H1 (cell line): ENCODE data around the gene CFAP65. TPM values are rescaled to one million over a fixed set of nuclear protein-coding genes. Genes with fewer than 3 reads are reported as not detected.

Experiments used
- CTCF ChIA-PET: fragments of 300-600 bp; sonication (Branson Sonifier 250); formaldehyde crosslinking; loops from one replicate; lab custom pipeline; 2021; ENCODE audit not compliant: partially characterized antibody; lab: Charles Lee
- POLR2A ChIA-PET: fragments of 300-600 bp; sonication (Branson Sonifier 250); formaldehyde crosslinking; loops from one replicate; lab custom pipeline; 2021; ENCODE audit warnings: inconsistent platforms; ENCODE audit not compliant: partially characterized antibody; lab: Charles Lee
- DNase-seq, 2 experiments: peaks; one replicate each; pipeline versions ENCODE4 v3.0.0 to v3.0.0-alpha.2; 2010 to 2022; ENCODE audit warnings: low spot score in 2 of 2, low read depth in 1 of 2, mixed read lengths in 1 of 2
- FAIRE-seq: peaks from 2 replicates; lab custom pipeline; 2011; peaks lifted over from hg19 to GRCh38; lab: Jason Lieb, UNC
- H2AFZ ChIP-seq: 2 replicates; pipeline ENCODE4 v1.8.1; 2012; ENCODE audit warnings: low read length, inconsistent platforms
- H2AK5ac ChIP-seq: 2 replicates; pipeline ENCODE4 v1.6.1; 2013; ENCODE audit warnings: low read depth, low read length
- H2BK120ac ChIP-seq: replicated peaks from 2 replicates; pipeline ENCODE3; 2013; ENCODE audit warnings: low read depth, low read length, inconsistent platforms
- H2BK12ac ChIP-seq: 2 replicates; pipeline ENCODE4 v1.6.1; 2013; ENCODE audit warnings: low read depth, low read length
- H2BK15ac ChIP-seq: 2 replicates; pipeline ENCODE4 v1.6.1; 2013; ENCODE audit warnings: low read length
- H2BK20ac ChIP-seq: 2 replicates; pipeline ENCODE4 v1.6.1; 2013; ENCODE audit warnings: low read length
- H2BK5ac ChIP-seq: 2 replicates; pipeline ENCODE4 v1.6.1; 2013; ENCODE audit warnings: low read depth, low read length
- H3K14ac ChIP-seq: 2 replicates; pipeline ENCODE4 v1.6.1; 2013; ENCODE audit warnings: inconsistent platforms; ENCODE audit not compliant: insufficient read length
- H3K18ac ChIP-seq: 2 replicates; pipeline ENCODE4 v1.6.1; 2013; ENCODE audit warnings: low read length; ENCODE audit errors: extremely low read depth
- H3K23ac ChIP-seq: 2 replicates; pipeline ENCODE4 v1.6.1; 2013; ENCODE audit warnings: inconsistent platforms; ENCODE audit not compliant: insufficient read length
- H3K23me2 ChIP-seq: 2 replicates; pipeline ENCODE4 v1.6.1; 2013; ENCODE audit warnings: low read depth, low read length
- H3K27ac ChIP-seq: 2 replicates; pipeline ENCODE4 v1.6.1; 2011; ENCODE audit warnings: low read depth, low read length, inconsistent platforms
- H3K27me3 ChIP-seq, 4 experiments: replicated peaks in 1 of 4; 1 replicate in 1 of 4; 2 replicates in 3 of 4; pipeline versions ENCODE4 v1.6.1 to v1.8.1; 2011 to 2013; ENCODE audit warnings: low read length in 3 of 4, mild to moderate bottlenecking in 3 of 4, inconsistent platforms in 2 of 4, mixed read lengths in 2 of 4, moderate library complexity in 1 of 4; ENCODE audit not compliant: control insufficient read depth in 3 of 4, insufficient read depth in 3 of 4; ENCODE audit errors: extremely low read depth in 1 of 4
- H3K36me3 ChIP-seq, 4 experiments: 2 replicates each; pipeline versions ENCODE4 v1.6.1 to v1.8.1; 2011 to 2013; ENCODE audit warnings: mild to moderate bottlenecking in 4 of 4, low read length in 3 of 4, moderate library complexity in 2 of 4, control low read depth in 1 of 4, inconsistent platforms in 1 of 4; ENCODE audit not compliant: insufficient read depth in 4 of 4, control insufficient read depth in 2 of 4
- H3K4ac ChIP-seq: replicated peaks from 2 replicates; pipeline ENCODE3; 2013; ENCODE audit warnings: low read length, low read depth, mixed read lengths, inconsistent platforms; ENCODE audit not compliant: insufficient read length
- H3K4me1 ChIP-seq, 4 experiments: replicated peaks in 1 of 4; 1 replicate in 1 of 4; 2 replicates in 3 of 4; pipeline versions ENCODE4 v1.6.1 to v1.8.1; 2011 to 2013; ENCODE audit warnings: low read length in 3 of 4, inconsistent platforms in 2 of 4, mixed read lengths in 1 of 4; ENCODE audit not compliant: insufficient read depth in 4 of 4, control insufficient read depth in 3 of 4
- H3K4me2 ChIP-seq, 2 experiments: 2 replicates each; pipeline versions ENCODE4 v1.6.1 to v1.8.1; 2011 to 2013; ENCODE audit warnings: low read depth in 2 of 2, low read length in 2 of 2, control low read depth in 1 of 2, inconsistent platforms in 1 of 2, mild to moderate bottlenecking in 1 of 2; ENCODE audit not compliant: insufficient read depth in 1 of 2
- H3K4me3 ChIP-seq, 4 experiments: fragments of 200-600, 300-600 bp in 1 of 4; sonication (generic), shearing (Covaris generic), sonication (Bioruptor Twin) in 1 of 4; 2 replicates each; pipeline versions ENCODE4 v1.5.1 to v1.8.1; 2011 to 2016; ENCODE audit warnings: low read length in 4 of 4, low read depth in 3 of 4, control low read depth in 2 of 4, inconsistent platforms in 2 of 4, mild to moderate bottlenecking in 2 of 4, mixed read lengths in 1 of 4, moderate library complexity in 1 of 4; ENCODE audit not compliant: insufficient read depth in 2 of 4; ENCODE audit errors: extremely low read depth in 1 of 4
- H3K56ac ChIP-seq: replicated peaks from 2 replicates; pipeline ENCODE3; 2013; ENCODE audit warnings: low read depth, mild to moderate bottlenecking, mixed read lengths, low read length, inconsistent platforms; ENCODE audit not compliant: insufficient read length
- H3K79me1 ChIP-seq: 2 replicates; pipeline ENCODE4 v1.6.1; 2013; ENCODE audit warnings: low read depth, low read length, control low read depth
- H3K79me2 ChIP-seq, 2 experiments: 2 replicates each; pipeline versions ENCODE4 v1.6.1 to v1.8.1; 2012 to 2013; ENCODE audit warnings: low read length in 2 of 2, mild to moderate bottlenecking in 2 of 2, inconsistent platforms in 1 of 2; ENCODE audit not compliant: insufficient read depth in 2 of 2, control insufficient read depth in 1 of 2
- H3K9ac ChIP-seq, 4 experiments: replicated peaks in 1 of 4; 1 replicate in 1 of 4; 2 replicates in 3 of 4; pipeline versions ENCODE4 v1.6.1 to v1.8.1; 2011 to 2013; ENCODE audit warnings: low read depth in 3 of 4, low read length in 3 of 4, control low read depth in 2 of 4, mild to moderate bottlenecking in 2 of 4, moderate library complexity in 2 of 4, inconsistent platforms in 1 of 4; ENCODE audit errors: extremely low read depth in 1 of 4
- H3K9me3 ChIP-seq, 2 experiments: 2 replicates each; pipeline versions ENCODE4 v1.6.1 to v1.8.1; 2012 to 2013; ENCODE audit warnings: mild to moderate bottlenecking in 2 of 2, moderate library complexity in 2 of 2, control low read depth in 1 of 2, inconsistent platforms in 1 of 2, low read depth in 1 of 2, low read length in 1 of 2, mixed read lengths in 1 of 2; ENCODE audit not compliant: insufficient read depth in 2 of 2
- H4K20me1 ChIP-seq, 2 experiments: replicated peaks in 1 of 2; 2 replicates each; pipeline versions ENCODE3 to v1.8.1; 2011 to 2013; ENCODE audit warnings: inconsistent platforms in 2 of 2, low read length in 2 of 2, mild to moderate bottlenecking in 1 of 2; ENCODE audit not compliant: insufficient read depth in 2 of 2, control insufficient read depth in 1 of 2
- H4K5ac ChIP-seq: 2 replicates; pipeline ENCODE4 v1.6.1; 2013; ENCODE audit warnings: low read length, low read depth, mixed read lengths, inconsistent platforms; ENCODE audit not compliant: insufficient read length
- H4K8ac ChIP-seq: 2 replicates; pipeline ENCODE4 v1.8.0; 2013; ENCODE audit warnings: mild to moderate bottlenecking, moderate library complexity, low read length, inconsistent platforms; ENCODE audit not compliant: insufficient read depth; ENCODE audit errors: extremely low read depth
- H4K91ac ChIP-seq: replicated peaks from 2 replicates; pipeline ENCODE3; 2013; ENCODE audit warnings: low read length, mixed read lengths, inconsistent platforms; ENCODE audit not compliant: insufficient read length
- CBX8 ChIP-seq: fragments of 300-800, 300-1000 bp; sonication (generic); IDR thresholded peaks from 2 replicates; pipeline ENCODE4 v1.7.1; 2016; ENCODE audit warnings: low read depth, low read length, borderline replicate concordance
- CHD2 ChIP-seq: IDR thresholded peaks from 2 replicates; pipeline ENCODE4 v1.6.1; 2012; ENCODE audit warnings: low read length, improper control_type of control experiment
- EGR1 ChIP-seq: IDR thresholded peaks from 2 replicates; pipeline ENCODE4 v1.6.1; 2011; ENCODE audit warnings: low read depth, low read length, borderline replicate concordance
- HDAC6 ChIP-seq: IDR thresholded peaks from one replicate; pipeline ENCODE4 v1.7.1; 2012; ENCODE audit warnings: low read depth, mild to moderate bottlenecking, inconsistent platforms, low read length, moderate library complexity
- JUN ChIP-seq: IDR thresholded peaks from 2 replicates; pipeline ENCODE4 v1.6.1; 2011; ENCODE audit warnings: low read depth, mild to moderate bottlenecking, improper control_type of control experiment, low read length
- KDM1A ChIP-seq: fragments of 200-600, 300-600 bp; sonication (generic); IDR thresholded peaks from 2 replicates; pipeline ENCODE4 v1.7.1; 2016; ENCODE audit warnings: mild to moderate bottlenecking, low read length, borderline replicate concordance
- KDM5A ChIP-seq: fragments of 200-600 bp; IDR thresholded peaks from 2 replicates; pipeline ENCODE4 v1.7.1; 2012; ENCODE audit warnings: mild to moderate bottlenecking, low read length, inconsistent platforms, mixed read lengths
- POLR2A ChIP-seq, 2 experiments: IDR thresholded peaks; 1 replicate in 1 of 2; 2 replicates in 1 of 2; pipeline ENCODE4 v1.6.1; 2011; ENCODE audit warnings: low read depth in 2 of 2, low read length in 2 of 2, mild to moderate bottlenecking in 2 of 2; ENCODE audit errors: control extremely low read depth in 1 of 2
- POLR2AphosphoS5 ChIP-seq: IDR thresholded peaks from 2 replicates; pipeline ENCODE4 v1.6.1; 2011; ENCODE audit warnings: low read depth, low read length
- POU5F1 ChIP-seq: IDR thresholded peaks from 2 replicates; pipeline ENCODE4 v1.6.1; 2011; ENCODE audit warnings: low read depth, mild to moderate bottlenecking, low read length, moderate library complexity
- SIRT6 ChIP-seq: IDR thresholded peaks from one replicate; pipeline ENCODE4 v1.7.1; 2012; ENCODE audit warnings: low read length, inconsistent platforms
- SP2 ChIP-seq: IDR thresholded peaks from 2 replicates; pipeline ENCODE4 v1.6.1; 2012; ENCODE audit warnings: mild to moderate bottlenecking, low read length, inconsistent platforms
- SUZ12 ChIP-seq: fragments of 200-600 bp; sonication (generic); IDR thresholded peaks from 2 replicates; pipeline ENCODE4 v1.6.1; 2012; ENCODE audit warnings: mild to moderate bottlenecking, inconsistent platforms, low read length, moderate library complexity, mixed read lengths
- TAF1 ChIP-seq: IDR thresholded peaks from 2 replicates; pipeline ENCODE4 v1.6.1; 2011; ENCODE audit warnings: mild to moderate bottlenecking, low read depth, low read length
- WGBS, 2 experiments: shearing (Covaris generic) in 1 of 2; methylation state at CpG; one replicate each; pipeline versions ENCODE4 v1.1.6 to v1.1.7; 2013 to 2015; ENCODE audit warnings: low lambda C conversion rate in 2 of 2, mixed read lengths in 2 of 2, inconsistent platforms in 1 of 2, low coverage in 1 of 2, missing lambda C conversion rate in 1 of 2; ENCODE audit not compliant: insufficient replicate concordance in 2 of 2, insufficient coverage in 1 of 2, insufficient read length in 1 of 2; ENCODE audit errors: extremely low coverage in 1 of 2, missing lambda C conversion rate in 1 of 2; 5-methylcytosine and 5-hydroxymethylcytosine counted together
- polyA plus RNA-seq, 7 experiments: library from polyadenylated mRNA; depleted of rRNA in 3 of 7; stranded (reverse) in 5 of 7; unstranded in 2 of 7; fragments of >200 nt in 5 of 7; fragments of 200-250 nt in 2 of 7; gene quantifications; 1 replicate in 5 of 7; 2 replicates in 1 of 7; 4 replicates in 1 of 7; pipeline versions ENCODE4 v1.2.1 to v1.2.3, GENCODE V29; 2011 to 2013; ENCODE audit warnings: missing spikeins in 2 of 7, mixed read lengths in 2 of 7
- total RNA-seq: library from RNA; stranded (reverse); fragmentation: NEBNext Ultra II Directional; extraction: Animal tissue kit (Norgen Biotek cat#: 25700); gene quantifications from 2 replicates; pipeline ENCODE4 v1.2.1, GENCODE V29; 2021

CFAP65 gene
- total and polyA plus RNA-seq, 2 of the 8 experiments (the other 6 are each of a cell fraction or from before 2014, with no cell fraction given), result 0.19 to 0.45 TPM

- no peak overlapping the region for H3K9ac ChIP-seq
- peak overlapping the region; percentile 61 for H4K91ac ChIP-seq
- peak overlapping the region; percentile 99 for H2BK12ac ChIP-seq
- H2AFZ ChIP-seq, result no peak overlapping the region
- peak overlapping the region; percentile 82; the same call in 1 of the 2 replicates for H2BK15ac ChIP-seq
- no peak overlapping the region for H3K14ac ChIP-seq
- H3K18ac ChIP-seq, result peak overlapping the region; percentile 60
- H2AK5ac ChIP-seq, result peak overlapping the region; percentile 97; the same call in 1 of the 2 replicates
- H3K56ac ChIP-seq, result no peak overlapping the region
- H3K36me3 ChIP-seq, result peaks cover 0 to 7% (median 0%) of the 10 kb centered on the region in 4 experiments; a peak in 1 of 8 replicates
- peaks cover 75 to 94% (median 91%) of the 10 kb centered on the region in 4 experiments for H3K27me3 ChIP-seq
- CTCF ChIA-PET, result interaction anchor here (0.5 to 13.0 kb wide), 18 partner anchors 14 to 1556 kb away, joined by 3 to 284 read pairs (median 8); partner anchors contain the start of genes CDK5R2, CRYBA2 and WNT10A
- H2BK20ac ChIP-seq, result peak overlapping the region; percentile 43; the same call in 1 of the 2 replicates
- H3K23ac ChIP-seq, result no peak overlapping the region
- WGBS, 2 experiments, result 11% methylated on average over 27 of the region's 28 CpGs; no CpG with 5 or more reads in 1 of the 2 experiments
- no peak for FAIRE-seq
- H3K4me2 ChIP-seq, result peak overlapping the region; percentile 11 to 48; a peak in 3 of 4 replicates
- DNase-seq, result no peak
- H4K5ac ChIP-seq, result no peak overlapping the region
- H4K8ac ChIP-seq, result peak overlapping the region; percentile 4; the same call in 1 of the 2 replicates
- H3K79me2 ChIP-seq, result no peaks in the 10 kb centered on the region
- no peaks in the 10 kb centered on the region for H3K79me1 ChIP-seq
- H3K23me2 ChIP-seq, result peaks cover 6% of the 10 kb centered on the region; the same call in 1 of the 2 replicates
- no peak overlapping the region for H2BK120ac ChIP-seq
- peak overlapping the region in 1 of 4 experiments; percentile 49; a peak in 2 of 8 replicates for H3K4me3 ChIP-seq
- peaks cover 15 to 34% of the 10 kb centered on the region in 2 experiments for H4K20me1 ChIP-seq
- no peak overlapping the region for H2BK5ac ChIP-seq
- H3K4ac ChIP-seq, result no peak overlapping the region
- POLR2A ChIA-PET, result interaction anchor here (1.0 to 3.1 kb wide), 2 partner anchors 8 to 106 kb away, joined by 3 to 9 read pairs; no protein-coding TSS in a partner anchor
- H3K27ac ChIP-seq, result no peak overlapping the region
- peaks cover 0 to 25% (median 19%) of the 10 kb centered on the region in 4 experiments; a peak in 6 of 7 replicates for H3K4me1 ChIP-seq
- no peaks in the 10 kb centered on the region for H3K9me3 ChIP-seq
- TF ChIP-seq TAF1, result no peak
- no peak for TF ChIP-seq EGR1
- TF ChIP-seq POU5F1, result no peak
- no peak for TF ChIP-seq CHD2
- TF ChIP-seq POLR2AphosphoS5, result no peak
- 0 out of 2 replicates have a peak, but pooled peaks have one; percentile 52 for TF ChIP-seq CBX8
- no peak for TF ChIP-seq SIRT6
- no peak for TF ChIP-seq HDAC6
- no peak for TF ChIP-seq SP2
- TF ChIP-seq JUN, result no peak
- no peak for TF ChIP-seq KDM1A
- TF ChIP-seq KDM5A, result no peak
- peak; percentile 77; the same call in 1 of the 2 replicates for TF ChIP-seq SUZ12
- no peak for TF ChIP-seq POLR2A (IDR thresholded peaks at IDR 0.05; ENCODE audit: control extremely low read depth in 1 of 2, low read depth in 2 of 2, low read length in 2 of 2)
Measured at GRCh38 chr2:218982586-218983262, 58.6 kb downstream of the CFAP65 start.
